Thyroid gland (tissue), 4 donors: Measurements from ENCODE around the gene HRG.

Experiments used
- CTCF ChIP-seq, 6 experiments: fragments of 200-600 bp in 3 of 6; fragments of 450-650 bp in 3 of 6; sonication (generic) in 3 of 6; IDR thresholded peaks; one replicate each; pipeline ENCODE4 v1.5.1; 2016 to 2019; ENCODE audit warnings: antibody characterized with exemption in 6 of 6, mild to moderate bottlenecking in 2 of 6, inconsistent platforms in 1 of 6, moderate library complexity in 1 of 6
- POLR2A ChIP-seq, 2 donors: fragments of 450-650 bp; IDR thresholded peaks; one replicate each; pipeline ENCODE4 v1.6.1; 2017; ENCODE audit warnings: antibody characterized with exemption in 2 of 2, mild to moderate bottlenecking in 2 of 2, moderate library complexity in 1 of 2

- TF ChIP-seq CTCF (IDR thresholded peaks at IDR 0.05) (no peak), POLR2A (IDR thresholded peaks at IDR 0.05) (no peak)
Observed at GRCh38 chr3:186678604-186679003, 12.8 kb downstream of the HRG start.
